Measurements from ENCODE around the gene NHSL1.
A peak's percentile ranks its signal among the peaks of the same experiment; 100 is the strongest.
"Not testable (repeated sequence)": the region's sequence is repeated elsewhere in the genome, so short reads cannot be mapped to it uniquely, and the experiment has no call there.

NHSL1 gene

GRCh38 chr6:138431256-138432062 is 67.8 kb downstream of the NHSL1 start:
- H3K27ac ChIP-seq: no peak overlapping the region

GRCh38 chr6:138430361-138431145 is 68.7 kb downstream of the NHSL1 start:
- DNase-seq (ENCODE audit: low read depth, low spot score): no peak
- no peak overlapping the region for H3K27ac ChIP-seq

More at GRCh38 chr6:138431256-138432062, 67.8 kb downstream of the NHSL1 start:
- DNase-seq (ENCODE audit: low read depth, low spot score): no peak

- no peak overlapping the region for H3K27ac ChIP-seq
- DNase-seq (ENCODE audit: low read depth, low spot score): no peak
These were observed 69.5 kb downstream of the NHSL1 start for GRCh38 chr6:138429761-138430160.

DNA sequence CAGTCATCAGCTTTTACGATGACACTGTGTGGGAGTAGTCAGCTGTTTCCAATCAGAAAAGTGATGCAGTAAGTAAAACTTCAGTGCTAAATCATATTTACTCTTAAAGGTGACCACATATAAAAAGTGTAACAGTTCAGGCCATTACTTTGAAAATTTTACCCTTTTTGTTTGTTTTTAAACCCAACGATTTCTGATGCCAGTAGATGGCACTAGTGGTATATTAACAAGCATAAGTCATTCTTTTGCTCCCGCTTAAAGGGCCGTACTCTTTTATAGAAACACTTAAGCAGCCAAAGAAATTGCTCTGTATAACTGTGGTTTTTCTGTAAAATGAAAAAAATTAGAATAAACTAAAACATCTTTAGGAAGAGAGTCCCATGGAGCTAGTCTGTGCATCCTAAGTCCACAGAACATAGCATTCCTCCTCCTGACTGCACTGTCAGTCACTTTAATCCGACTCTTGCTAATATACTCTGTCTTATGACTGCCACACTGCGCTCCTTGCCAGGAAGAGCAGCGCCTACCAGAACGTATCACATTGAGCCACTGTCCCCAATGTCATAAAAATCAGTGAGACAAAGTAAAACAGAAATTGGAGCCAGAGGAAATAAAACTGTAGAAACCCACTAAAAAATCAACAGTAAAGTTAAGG is 70.2 kb downstream of the NHSL1 start:
- H3K27ac ChIP-seq: no peak overlapping the region
- DNase-seq (ENCODE audit: low read depth, low spot score): no peak

DNA sequence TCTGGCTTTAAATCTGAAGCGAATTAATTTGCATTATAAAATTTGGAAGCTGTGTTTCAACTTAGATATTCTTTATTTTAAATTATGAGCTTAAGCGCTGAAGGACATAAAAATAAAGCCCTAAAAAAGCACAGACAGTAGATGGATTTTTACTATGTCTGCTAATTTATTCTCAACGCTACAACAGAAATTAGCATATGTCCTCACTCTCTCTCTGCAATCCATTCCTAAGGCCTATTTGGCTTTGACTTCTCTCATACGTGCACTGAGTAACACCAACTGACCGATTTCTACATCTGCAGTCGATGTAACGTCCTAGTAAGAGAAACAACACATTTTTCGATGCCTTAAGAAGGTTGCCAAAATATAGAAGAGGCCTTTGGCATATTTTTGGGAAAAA is 71.6 kb downstream of the NHSL1 start:
- no peak overlapping the region for H3K27ac ChIP-seq
- DNase-seq (ENCODE audit: low read depth, low spot score): no peak

DNA sequence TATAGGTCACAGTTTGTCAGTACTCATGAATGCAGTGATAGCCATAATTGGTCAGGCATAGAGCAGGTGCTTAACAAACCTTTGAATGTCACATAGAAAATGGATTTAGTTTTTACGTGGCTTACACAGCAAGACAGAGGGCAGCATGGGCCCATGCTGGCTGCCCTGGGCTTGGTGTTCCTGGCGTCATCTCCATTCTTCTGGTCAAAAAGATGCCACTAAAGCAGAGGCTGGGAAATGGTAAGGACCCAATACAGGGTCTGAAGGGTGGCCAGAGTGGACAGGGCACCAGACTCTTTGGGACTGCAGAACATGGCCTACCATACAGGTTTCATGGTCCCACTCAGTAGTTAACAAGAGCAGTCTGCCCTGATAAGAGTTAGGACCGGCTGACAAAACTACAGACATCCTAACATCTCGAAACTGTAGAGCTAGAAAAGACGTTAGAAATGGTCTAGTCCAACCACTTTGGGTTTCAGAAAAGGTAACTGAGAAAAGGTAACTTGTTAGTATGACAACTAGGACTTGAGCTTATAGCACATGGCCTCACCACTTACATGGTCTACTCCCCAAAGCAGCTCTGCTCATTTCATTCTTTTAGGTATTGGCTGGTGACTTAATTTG is 72.7 kb downstream of the NHSL1 start:
- H3K27ac ChIP-seq: no peak overlapping the region
- no peak for DNase-seq (ENCODE audit: low read depth, low spot score)

DNA sequence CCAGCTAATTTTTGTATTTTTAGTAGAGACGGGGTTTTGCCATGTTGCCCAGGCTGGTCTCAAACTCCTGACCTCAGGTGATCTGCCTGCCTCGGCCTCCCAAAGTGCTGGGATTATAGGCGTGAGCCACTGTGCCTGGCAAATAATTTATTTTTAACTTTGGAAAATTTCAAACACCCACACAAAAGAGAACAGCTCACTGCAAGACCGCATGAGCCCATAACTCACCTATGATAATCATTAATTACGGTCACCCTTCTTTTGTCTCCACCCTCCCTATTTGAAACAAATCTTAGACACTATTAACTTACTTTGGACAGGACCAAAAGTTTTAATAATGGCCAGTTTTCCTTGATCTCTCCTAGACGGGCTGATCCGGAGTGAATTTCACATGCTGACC is 74.0 kb downstream of the NHSL1 start:
- H3K27ac ChIP-seq; DNase-seq (ENCODE audit: low read depth, low spot score): not testable (repeated sequence)

DNA sequence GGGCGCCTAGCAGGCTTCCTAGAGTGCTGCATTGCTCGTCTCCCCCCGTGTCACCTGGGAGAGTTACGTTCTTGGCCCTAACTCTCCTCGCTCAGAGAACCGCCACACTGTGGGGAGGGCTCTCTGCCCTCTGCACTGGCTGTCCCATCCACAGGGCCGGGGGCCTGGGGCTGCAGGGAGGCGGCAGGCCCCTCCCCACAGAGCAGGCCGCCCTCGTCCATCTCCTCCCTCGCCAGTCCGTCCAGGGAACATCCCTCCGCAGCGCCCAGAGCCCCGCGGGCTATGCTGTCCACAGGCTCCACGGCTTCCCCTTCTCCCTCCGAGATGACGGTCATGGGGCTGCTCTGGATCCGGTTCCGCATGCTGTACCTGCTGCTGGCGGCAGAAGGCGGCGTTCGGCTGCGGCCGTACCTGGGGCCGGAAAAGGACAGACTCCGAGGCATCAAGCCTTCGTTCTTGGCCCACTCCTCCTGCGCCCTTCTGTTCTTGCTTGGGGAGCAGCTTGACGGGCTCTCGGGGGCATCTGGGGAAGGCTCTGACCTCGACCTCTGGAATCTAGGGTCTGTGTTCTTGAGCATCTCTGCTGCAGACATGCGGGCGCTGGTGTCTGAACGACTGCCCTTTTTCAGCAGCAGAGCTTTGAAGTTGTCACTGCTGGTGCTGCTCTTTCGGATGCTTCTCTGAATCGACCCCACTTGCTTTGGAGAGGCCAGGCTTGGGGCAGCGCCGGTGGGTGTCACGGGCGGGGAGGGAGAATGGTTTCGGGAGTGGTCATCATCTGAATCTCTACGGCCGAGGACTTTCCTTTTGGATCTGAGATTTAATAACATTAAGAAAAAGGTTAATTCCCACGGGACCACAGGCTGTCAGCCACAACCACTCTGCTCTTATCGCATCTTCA is 75.0 kb downstream of the NHSL1 start:
- H3K27ac ChIP-seq: no peak overlapping the region

DNA sequence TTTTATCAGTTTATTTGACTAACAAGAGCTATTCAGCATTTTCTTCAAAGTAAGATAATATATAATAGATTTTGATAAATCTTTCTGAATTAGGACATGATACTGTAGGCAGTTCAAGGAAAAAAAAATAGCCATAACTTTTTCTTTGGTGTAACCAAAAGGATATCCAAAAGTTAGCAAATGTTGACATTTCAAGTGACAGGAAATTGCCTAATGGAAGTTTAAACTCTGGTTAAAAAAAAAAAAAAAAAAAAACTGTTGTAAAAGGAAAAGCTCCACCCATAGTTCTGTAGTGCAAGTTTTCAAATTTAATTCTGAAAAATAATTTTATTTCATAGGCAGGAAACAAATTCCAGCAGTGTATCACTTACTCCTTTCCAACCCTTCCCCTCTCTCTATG is 76.4 kb downstream of the NHSL1 start:
- DNase-seq (ENCODE audit: low read depth, low spot score): no peak

More for the DNA sequence above, 75.0 kb downstream of the NHSL1 start:
- DNase-seq (ENCODE audit: low read depth, low spot score): no peak

DNA sequence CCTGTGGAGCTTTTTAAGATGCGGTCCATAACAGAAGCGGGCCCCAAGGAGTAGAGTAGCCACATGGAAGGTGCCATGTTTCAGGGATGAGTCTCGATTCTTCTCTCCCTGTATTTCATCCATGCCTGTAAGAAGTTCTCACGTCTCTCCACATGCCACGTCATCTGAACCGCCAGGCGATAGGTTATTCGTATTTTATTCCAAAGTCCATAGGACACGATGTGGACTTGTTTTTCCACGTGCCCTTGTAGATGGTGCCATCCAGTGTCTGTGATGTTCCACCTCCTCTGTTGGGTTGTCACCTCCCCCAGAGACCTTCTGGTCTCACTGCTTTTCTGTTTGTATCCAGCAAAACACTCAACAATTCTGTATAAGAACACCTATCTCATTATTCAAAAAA is 77.7 kb downstream of the NHSL1 start:
- H3K27ac ChIP-seq: no peak overlapping the region
- no peak for DNase-seq (ENCODE audit: low read depth, low spot score)

More for the DNA sequence above, 76.4 kb downstream of the NHSL1 start:
- H3K27ac ChIP-seq: no peak overlapping the region

DNA sequence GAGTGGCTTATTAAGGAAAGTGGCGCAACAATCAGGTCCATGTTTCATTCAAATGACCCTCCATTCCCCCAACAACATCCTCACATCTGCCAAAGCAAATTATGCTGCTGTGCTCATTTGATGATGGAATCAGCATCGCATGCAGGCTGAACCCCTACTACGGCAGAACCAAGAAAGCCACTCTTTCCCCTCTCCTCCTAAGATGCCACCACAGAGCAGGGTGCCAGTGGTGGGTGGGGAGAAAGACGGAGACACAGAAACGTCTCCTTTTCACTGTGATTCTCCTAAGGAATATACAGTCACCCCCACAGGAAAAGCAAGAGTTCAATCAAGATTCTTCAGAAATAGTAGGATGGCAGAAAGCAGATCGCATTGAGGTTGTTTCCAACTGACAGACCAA is 78.2 kb downstream of the NHSL1 start:
- no peak overlapping the region for H3K27ac ChIP-seq
- DNase-seq (ENCODE audit: low read depth, low spot score): no peak

DNA sequence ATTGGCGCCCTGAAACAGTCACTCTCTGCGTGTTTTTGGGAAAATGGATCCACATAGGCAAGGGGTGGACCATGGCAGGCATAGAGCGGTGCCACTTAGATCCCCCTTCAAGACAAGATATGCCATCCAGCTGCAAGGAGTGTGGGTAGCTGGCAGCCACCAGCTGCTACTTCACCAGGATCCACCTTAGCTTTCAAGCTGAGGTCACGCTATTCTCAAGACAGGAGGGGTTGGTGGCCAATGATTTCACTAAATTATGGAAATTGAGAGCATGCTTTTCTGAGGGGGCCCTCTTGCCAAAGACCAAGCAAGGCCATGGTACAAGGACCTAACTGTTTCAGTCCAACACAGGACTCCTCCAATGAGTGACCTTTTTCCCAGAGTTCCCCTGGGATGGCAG is 78.9 kb downstream of the NHSL1 start:
- DNase-seq (ENCODE audit: low read depth, low spot score): no peak
- H3K27ac ChIP-seq: no peak overlapping the region

GRCh38 chr6:138419766-138420165 is 79.5 kb downstream of the NHSL1 start:
- no peak overlapping the region for H3K27ac ChIP-seq
- DNase-seq (ENCODE audit: low read depth, low spot score): no peak

GRCh38 chr6:138418118-138418742 is 81.1 kb downstream of the NHSL1 start:
- DNase-seq (ENCODE audit: low read depth, low spot score): no peak
- H3K27ac ChIP-seq: no peak overlapping the region

GRCh38 chr6:138417493-138418117 is 81.7 kb downstream of the NHSL1 start:
- H3K27ac ChIP-seq: no peak overlapping the region
- no peak for DNase-seq (ENCODE audit: low read depth, low spot score)

DNA sequence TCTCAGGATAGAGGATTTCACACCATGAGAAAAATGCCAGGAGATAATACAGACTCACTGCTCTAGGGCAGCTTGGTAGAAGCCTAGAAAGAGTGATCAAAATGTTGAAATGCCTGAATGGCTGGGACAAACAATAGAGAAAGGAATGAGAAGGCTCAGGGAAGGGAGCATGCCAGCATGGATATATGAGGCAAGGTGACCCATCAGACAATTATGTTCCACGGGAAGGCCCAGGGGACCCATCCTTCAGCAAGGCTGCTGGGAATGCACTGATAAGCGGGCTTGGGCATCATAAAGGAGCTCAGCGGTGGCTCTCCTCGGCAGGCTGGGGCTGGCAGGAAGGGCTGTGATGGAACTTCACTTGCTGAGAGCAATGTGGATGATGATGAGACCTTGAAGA is 83.1 kb downstream of the NHSL1 start:
- no peak overlapping the region for H3K27ac ChIP-seq
- DNase-seq (ENCODE audit: low read depth, low spot score): no peak

- H3K27ac ChIP-seq: no peak overlapping the region
- DNase-seq (ENCODE audit: low read depth, low spot score): no peak
These were observed 84.2 kb downstream of the NHSL1 start for GRCh38 chr6:138415125-138415524.

DNA sequence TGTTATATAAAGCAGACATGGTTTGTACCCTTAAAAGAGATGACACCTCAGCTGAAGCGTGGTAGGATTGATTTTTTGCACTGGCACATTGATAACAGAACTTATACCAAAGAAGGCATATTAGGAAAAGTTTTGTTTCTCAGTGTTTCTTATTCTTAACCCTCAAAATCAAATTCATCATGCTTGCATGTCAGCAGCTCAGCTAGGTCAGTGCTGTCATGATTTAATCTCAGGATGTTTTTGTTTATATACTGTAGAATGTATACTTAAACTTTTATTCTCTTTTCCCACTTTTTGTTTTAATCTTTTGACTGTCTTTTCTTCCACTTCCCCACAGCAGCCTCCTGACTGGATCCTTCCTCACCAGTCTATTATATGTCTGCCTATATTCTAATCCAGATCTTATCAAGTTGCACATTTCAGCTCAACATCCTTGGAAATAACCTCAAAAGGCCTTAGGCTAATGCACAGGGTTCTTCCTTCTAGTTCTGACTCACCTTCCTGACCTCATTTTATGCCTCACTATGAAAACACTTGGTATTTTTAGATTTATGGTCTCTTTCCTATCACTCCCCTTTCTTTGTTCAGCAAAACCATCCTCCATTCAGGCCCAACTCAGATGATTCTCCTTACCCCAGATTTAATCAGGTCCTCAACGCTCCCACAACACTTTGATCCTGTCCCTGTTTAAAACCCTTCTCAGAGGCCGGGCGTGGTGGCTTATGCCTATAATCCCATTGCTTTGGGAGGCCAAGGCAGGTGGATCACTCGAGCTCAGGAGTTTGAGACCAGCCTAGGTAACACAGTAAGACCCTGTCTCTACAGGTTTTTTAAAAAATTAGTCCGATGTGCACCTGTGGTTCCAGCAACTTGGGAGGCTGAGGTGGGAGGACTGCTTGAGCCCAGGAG is 88.1 kb downstream of the NHSL1 start:
- DNase-seq (ENCODE audit: low read depth, low spot score): peak; percentile 87
- H3K27ac ChIP-seq: peak overlapping the region; percentile 85
